Measurements from ENCODE around the gene GREB1L.
A peak's percentile ranks its signal among the peaks of the same experiment; 100 is the strongest.
"Not testable (repeated sequence)": the region's sequence is repeated elsewhere in the genome, so short reads cannot be mapped to it uniquely, and the experiment has no call there.

Gene GREB1L

DNA sequence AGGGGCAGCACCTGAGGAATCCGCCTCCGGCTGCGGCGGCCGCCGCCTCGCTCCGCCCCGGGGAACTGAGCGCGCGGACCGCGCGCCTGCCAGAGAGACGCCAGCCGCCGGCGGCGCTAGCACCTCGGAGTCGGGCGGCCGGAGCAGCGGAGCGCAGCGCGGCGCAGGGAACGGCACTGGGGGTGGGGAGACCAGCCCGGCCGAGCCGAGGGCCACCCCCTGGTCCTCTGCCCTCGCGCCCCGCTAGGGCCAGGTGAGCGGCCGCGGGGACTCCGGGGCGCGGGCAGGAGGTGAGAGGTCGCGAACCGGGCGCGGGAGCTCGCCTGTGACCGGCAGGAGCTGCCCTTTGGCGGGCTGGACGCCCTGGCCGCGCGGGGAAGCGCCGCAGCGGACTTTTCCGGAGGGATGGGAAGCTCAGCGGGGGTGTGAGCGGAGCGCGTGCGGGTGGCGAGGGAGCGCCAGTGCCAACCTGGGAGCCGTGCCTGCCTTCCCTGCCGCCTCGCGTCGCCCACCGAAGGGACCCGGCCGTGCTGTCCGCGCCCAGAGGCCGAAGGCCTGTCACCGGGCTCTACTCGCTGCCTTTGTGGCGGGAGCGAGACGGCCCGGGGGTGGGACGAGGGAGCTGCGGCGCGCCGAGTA is at the start of gene GREB1L:
Gene GREB1L, plus strand, starts transcription at position 92 of the 639 bp plus-strand sequence. CDS start 141,287 bp downstream, outside the sequence.
- DNase-seq (ENCODE audit: insufficient read length, low spot score): no peak
- no peak for FAIRE-seq

DNA sequence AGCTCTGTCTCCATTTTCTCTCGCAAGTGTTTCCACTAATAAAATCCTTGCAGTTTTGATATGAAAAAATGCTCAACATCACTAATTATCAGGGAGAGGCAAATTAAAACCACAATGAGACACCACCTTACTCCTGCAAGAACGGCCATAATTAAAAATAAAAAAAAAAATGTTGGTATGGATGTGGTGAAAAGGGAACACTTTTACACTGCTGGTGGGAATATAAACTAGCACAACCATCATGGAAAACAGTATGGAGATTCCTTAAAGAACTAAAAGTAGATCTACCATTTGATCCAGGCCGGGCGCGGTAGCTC is 49.8 kb upstream of the GREB1L start:
- DNase-seq (ENCODE audit: insufficient read length, low spot score) (no peak), FAIRE-seq (no peak)

DNA sequence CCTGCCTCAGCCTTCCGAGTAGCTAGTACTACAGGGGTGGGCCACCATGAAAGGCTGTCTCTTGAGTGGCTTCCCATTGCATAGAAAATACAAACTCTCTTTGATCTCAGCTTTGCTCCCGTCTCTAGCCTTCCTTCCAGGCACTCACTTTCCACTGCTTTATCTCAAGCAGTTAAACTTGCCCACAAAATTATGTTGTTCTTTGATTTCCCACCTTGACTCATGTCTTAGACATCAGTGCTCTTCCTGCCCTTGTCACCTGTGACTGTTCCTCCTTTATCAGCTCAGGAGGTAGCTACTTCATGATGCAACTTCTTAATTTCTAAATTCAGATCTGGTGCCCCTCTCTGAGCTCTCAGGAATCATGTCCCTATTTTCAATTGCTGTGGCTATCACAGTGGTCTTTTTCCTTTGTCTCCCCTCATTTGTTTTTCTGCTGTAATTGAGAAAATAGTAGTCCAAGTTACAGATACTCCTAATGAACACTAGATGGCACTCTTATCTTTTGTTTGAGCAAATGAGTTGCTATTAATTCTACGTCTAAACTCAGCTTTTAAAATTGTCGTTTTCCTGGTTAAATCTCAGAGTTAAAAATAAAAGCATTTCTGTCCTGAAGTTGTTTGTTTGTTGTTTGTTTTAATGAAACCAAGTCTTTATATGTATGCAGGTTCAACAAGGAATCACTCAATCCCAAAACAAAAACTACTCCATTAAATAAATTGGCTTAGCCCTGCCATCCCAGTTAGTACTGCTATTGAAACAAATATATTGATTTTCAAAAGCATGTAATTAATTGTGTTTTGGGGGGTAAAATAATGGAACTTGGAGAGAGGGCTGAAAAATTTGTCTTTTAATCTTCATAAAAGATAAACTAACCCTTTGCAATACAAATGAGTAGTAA is 46.9 kb upstream of the GREB1L start:
- DNase-seq (ENCODE audit: insufficient read length, low spot score) (no peak), FAIRE-seq (peak; percentile 67)

DNA sequence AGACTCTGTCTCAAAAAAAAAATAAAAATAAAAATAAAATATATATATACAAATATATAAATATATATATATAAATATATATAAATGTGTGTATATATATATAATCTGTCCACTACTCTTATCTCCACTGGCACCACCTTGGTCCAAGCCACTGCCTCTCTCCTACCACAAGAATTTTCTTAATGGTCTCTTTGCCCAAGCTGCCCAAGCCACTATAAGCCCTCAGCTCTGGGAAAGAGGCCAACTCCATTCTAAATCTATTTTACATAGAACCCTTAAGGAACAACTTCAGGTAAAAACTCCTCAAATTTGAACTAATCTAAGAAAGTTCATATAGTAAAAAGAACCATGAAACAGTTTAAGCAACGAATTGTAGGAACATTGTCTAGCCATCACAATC is 45.6 kb upstream of the GREB1L start:
- FAIRE-seq (no peak), DNase-seq (ENCODE audit: insufficient read length, low spot score) (no peak)

DNA sequence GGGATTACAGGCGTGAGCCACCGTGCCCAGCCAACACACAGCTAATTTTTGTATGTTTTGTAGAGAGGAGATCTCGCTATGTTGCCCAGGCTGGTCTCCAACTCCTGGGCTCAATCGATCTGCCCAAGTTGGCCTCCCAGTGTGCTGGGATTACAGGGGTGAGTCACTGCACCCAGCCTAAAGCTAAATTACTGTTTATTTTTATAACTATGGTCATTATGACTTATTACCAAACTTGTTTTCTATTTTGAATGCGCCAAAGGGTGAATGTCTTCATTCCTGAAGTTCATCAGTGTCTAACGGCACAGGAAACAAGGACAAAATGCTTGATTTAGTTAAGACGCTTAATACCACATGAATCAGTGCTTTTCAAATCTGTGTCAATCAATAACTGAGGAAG is 38.9 kb upstream of the GREB1L start:
- FAIRE-seq (no peak), DNase-seq (ENCODE audit: insufficient read length, low spot score) (no peak)

DNA sequence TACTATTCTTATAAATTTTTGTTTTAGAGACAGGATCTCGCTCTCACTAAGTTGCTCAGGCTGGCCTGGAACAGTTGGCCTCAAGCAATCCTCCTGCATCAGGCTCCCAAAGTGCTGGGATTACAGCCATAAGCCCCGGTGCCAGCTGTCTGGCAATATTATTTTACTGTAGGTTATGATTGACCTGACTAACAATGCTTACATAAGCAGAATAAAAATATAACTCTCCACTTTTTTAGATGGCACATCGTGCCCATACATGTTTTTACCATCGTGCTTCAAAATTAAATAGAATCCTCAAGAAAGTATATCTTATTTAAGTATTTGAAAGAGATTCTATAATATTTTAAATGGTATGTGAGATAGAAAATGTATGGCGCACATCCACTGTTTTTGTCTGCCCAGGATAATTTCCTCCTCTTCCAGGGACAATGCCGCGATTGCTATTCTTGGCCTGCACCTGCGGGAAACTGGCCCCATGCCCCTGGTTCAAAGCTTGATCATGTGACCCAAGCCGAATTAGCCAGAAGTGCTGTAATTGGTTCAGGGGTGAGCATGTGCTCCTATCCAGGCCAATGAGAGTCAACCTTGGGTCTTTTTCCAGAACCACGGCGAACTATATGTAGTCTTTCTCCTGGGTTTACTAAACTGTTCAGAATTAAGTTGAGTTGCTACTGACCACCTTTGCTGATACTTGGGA is 38.3 kb upstream of the GREB1L start:
- FAIRE-seq (no peak), DNase-seq (ENCODE audit: insufficient read length, low spot score) (no peak)

DNA sequence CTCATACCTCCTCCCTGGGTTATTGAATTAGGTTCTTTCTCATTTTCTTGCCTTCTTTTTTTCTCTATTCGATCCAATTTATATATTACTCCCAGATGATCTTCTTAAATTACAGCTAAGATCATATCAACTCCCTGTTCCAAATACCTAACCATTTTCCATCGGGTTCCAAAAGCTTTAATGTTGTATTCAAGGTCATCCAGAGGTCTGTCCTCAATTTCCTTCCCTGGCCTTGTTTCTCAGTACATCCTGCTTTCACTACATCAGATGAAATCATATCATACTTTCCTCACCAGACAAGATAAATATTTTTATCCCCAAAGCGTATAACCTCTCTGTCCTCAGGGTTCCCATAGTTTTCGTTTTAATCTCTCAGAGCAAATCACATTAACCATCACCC is 36.3 kb upstream of the GREB1L start:
- DNase-seq (ENCODE audit: insufficient read length, low spot score) (no peak), FAIRE-seq (no peak)

DNA sequence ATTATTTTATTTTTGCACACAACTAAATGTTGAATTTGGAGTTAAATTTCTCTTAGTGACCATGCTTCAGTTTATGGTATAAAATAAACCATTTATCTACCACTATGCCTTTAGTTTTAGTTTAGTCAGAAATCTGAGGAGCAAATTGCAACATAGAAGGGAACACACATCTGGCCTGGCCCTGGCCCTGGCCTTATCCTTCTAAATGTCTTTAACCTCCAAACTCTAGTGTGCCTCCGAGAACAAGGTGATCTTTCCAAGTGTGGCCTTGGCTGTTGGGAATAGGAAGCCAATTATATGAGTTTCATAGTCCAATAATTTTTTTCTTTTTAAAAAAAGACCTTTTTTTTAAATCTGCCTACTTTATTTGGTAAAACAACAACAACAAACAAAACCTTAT is 31.8 kb upstream of the GREB1L start:
- FAIRE-seq: no peak
- no peak for DNase-seq (ENCODE audit: insufficient read length, low spot score)

DNA sequence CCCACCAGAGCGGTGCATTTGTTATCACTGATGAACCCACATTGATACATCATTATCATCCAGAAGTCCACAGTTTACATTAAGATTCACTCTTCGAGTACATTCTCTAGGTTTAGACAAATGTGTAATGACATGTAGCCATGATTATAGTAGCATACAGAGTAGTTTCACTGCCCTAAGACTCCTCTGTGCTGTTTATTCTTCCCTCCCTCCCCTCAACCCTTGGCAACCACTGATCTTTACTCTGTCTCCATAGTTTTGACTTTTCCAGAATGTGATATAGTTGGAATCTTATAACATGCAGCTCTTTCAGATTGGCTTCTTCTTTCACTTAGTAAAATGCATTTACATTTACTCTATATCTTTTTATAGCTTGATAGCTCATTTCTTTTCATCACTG is 31.2 kb upstream of the GREB1L start:
- DNase-seq (ENCODE audit: insufficient read length, low spot score): no peak
- no peak for FAIRE-seq

DNA sequence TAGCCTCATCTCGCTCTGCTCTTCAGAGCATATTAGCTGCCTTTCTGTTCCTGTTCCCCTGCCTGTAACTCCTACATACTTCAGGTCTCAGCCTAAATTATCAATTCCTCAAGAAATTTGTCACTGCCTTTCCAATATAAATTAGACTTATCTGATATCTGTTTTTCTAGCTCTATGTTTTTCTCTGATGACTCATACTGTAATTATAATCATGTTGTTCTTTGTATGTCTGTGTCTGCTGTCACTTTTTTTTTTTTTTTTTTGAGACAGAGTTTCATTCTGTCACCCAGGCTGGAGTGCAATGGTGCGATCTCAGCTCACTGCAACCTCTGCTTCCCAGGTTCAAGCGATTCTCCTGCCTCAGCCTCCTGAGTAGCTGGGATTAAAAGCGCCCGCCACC is 27.6 kb upstream of the GREB1L start:
- not testable (repeated sequence) for FAIRE-seq; DNase-seq (ENCODE audit: insufficient read length, low spot score)

DNA sequence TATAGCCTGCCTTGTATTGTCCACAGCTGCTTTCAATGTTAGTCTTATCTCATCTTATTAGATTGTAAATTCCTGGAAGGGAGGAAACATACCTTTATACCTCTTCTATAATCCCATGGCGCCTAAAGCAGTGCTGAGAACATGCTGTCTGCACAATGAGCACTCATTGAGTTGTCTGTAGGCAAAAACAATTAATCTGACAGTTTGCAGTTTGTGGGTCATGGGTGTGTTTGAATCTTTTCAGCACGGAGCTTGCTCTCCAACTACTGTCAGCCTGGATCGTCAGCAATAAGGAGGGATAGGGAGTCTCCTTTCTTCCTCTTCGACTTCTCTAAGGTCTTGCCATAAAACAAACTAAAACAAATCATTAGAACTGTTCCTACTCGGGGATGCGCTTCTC is 26.5 kb upstream of the GREB1L start:
- FAIRE-seq (no peak), DNase-seq (ENCODE audit: insufficient read length, low spot score) (no peak)

DNA sequence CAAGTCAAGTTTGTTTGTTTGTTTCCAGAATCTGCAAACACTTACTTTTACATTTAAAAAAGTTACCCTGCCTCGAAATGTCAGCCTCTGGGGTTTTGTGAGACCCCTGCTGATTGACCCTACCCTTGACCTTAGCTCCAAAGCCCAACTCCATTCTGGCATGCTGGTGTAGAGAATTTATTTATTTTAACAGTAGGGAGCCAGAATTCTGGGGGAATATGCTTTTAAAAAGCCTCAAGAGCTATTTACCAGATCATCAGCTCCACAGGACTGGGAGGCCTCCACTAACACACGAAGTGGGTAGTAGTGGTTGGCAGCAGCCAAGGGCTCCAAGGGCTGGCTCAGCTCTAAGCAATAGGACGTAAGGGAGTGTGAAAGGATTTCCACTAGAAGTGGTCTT is 23.2 kb upstream of the GREB1L start:
- DNase-seq (ENCODE audit: insufficient read length, low spot score) (no peak), FAIRE-seq (no peak)

DNA sequence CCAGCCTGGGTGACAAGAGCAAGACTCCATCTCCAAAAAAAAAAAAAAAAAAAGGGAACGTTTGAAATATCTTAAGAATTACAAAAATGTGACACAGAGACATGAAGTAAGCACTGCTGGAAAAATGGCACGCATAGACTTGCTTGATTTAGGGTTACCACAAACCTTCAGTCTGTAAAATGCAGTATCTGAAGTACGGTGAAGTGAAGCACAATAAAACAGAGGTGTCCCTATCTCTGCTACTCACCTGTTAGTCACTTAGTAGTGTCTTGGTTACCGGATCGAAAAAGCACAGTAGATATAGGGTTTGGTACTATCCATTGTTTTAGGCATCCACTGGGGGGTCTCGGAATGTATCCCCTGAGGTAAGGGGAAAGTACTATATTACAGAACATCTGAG is 11.6 kb upstream of the GREB1L start:
- DNase-seq (ENCODE audit: insufficient read length, low spot score) (no peak), FAIRE-seq (no peak)

DNA sequence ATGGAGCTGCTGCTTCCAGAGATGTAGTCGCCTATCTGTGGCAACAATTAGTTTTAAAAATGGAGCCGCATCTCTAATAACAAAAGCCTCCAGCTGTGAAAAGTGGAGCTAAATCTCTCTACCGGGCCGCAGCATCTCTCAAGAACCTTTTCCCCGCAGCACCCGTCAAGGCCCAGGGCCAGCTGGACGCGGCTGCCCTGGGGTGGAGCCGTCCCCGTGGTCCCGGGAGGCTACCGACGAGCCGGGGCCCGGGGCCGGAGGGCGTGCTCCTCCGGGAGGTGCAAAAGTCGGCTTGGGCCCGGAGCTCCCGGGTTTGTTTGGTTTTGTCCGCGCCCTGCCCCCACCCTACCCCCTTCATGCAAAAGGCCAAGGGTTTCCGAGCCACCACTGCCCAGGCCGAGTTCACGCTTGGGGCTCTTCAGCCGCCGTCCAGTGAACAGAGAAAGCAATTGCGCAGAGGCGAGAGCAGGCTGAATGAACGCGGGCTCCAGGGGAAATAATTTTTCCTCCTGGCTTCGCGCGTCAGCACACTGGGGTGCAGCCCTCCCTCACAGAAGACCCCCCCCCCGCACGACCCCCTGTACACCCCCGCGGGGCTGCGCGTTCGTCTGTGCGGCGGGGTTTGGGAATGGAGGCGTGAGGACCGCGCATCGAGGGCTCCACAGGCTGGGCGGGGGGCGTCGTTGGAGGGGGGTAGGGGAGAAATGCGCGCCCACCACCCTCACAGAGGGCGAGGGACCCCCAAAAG is 557 bp upstream of the GREB1L start:
- DNase-seq (ENCODE audit: insufficient read length, low spot score) (no peak), FAIRE-seq (no peak)

DNA sequence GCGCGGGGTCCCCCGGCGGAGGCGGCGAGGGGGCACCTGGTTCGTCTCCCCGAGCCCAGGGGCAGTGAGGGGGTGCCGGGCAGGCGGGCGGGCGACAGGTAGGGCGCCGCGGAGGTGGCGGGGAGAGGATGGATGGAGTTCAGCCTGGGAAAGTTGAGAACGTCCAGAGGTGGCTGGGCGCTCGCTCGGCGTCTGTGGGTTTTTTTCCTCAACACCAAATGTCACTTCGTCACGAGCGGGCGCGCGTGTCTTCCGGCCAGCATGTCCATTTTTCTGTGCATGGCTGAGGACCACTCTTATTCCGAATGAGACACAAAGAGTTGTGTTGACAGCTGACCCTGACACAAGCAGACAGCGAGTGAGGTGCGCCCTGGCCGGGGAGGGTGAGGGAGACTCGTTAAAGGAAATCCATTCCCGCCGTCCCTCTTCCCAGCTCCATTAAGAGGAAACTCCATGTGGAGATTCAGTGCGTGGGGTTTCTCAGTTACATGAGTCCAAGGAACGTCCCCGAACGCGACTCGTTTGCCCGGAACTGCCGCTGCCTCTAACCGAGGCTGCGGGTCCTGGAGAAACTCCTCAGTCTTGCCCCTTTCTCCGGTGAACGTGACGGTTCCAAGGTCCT is 859 bp downstream of the GREB1L start:
- FAIRE-seq (no peak), DNase-seq (ENCODE audit: insufficient read length, low spot score) (no peak)

DNA sequence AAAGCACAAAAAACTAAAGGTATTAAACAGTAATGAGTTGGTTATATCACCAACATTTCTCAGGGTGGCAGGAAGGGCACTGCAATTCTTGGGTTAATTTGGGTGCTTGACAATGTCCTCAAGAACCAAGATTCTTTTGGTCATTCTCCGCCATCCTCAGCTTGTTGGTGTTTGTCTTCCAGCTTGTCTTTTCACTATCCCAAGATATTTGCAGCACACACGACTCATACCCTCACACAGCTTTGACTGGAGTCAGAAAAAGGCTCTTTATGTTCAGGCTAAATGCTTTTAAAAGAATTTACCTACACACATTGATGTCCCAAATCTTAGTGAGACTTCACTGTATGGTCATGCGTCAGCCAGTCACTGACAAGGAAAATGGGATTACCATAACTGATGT is 12.5 kb downstream of the GREB1L start:
- FAIRE-seq (no peak), DNase-seq (ENCODE audit: insufficient read length, low spot score) (no peak)

DNA sequence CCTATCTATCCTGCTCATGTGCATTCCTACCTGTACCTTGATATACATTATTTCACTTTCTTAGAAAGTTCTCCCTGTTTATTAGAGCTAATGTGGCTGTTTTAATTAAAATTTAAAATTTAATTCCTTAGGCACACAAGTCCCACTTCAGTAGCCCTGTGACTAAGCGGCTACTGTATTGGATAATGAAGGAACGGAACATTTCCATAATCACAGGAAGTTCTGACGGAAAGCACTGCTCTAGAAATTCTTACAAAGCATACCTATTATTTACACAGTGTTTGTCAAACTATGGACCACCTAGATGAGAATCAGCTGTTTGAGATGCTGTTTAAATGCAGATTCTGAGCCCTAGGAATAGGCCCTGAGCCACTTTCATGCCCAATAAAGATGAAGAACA is 13.2 kb downstream of the GREB1L start:
- no peak for FAIRE-seq
- no peak for DNase-seq (ENCODE audit: insufficient read length, low spot score)

DNA sequence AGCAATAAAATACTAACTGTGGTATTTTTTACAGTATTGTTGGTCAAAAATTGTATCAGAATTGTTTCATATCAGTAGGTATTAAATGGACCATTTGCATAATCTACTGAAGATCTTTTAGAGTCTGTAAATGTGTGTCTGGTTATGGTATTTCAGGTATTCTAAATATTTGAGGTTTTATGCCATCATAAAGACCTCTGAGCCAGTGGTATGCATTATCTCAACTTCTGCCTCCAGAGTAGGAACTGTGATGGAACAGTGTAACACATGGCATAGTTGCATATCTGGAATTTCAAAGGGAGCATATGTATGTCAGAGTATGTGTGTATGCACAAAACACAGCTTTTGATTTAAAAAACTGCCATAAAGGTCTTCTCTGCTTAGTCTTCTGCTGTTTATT is 15.4 kb downstream of the GREB1L start:
- no peak for DNase-seq (ENCODE audit: insufficient read length, low spot score)
- no peak for FAIRE-seq

DNA sequence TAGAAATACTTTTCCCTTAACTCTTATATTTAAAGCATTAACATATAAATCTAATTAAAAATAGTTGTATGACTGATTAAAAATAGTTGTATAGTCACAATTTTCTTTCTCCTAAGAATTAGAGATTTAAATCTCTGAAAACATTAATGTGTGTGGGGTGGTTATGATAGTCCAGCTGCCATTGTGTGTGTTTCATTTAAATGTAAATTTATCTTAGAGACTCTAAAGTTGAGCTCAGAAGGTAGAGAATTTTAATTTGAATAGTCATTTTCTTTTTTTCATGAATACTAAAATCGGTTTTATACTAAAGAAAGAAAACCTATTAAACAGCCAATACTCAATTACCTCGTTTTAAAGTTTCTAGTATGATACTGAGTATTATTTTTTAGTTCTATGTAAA is 18.6 kb downstream of the GREB1L start:
- FAIRE-seq (no peak), DNase-seq (ENCODE audit: insufficient read length, low spot score) (no peak)

DNA sequence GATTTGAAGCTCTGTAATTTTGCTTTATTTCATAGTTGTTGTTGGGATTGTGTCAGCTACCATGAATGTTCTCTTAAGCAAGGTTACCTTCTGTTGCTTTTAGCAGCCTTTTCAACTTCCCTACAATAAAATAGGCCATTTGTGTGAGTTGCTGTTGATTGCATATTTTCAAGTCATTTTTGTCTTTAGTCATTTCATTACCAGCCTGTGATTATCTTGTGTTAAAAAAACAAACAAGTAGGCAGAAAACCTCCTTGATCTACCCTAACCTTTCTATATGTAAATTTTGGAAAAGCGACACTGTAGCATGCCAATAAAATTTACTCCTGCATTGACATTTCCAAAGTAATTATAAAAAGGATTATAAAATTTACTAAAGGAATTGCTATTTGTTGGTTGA is 19.3 kb downstream of the GREB1L start:
- no peak for DNase-seq (ENCODE audit: insufficient read length, low spot score)
- FAIRE-seq: no peak

DNA sequence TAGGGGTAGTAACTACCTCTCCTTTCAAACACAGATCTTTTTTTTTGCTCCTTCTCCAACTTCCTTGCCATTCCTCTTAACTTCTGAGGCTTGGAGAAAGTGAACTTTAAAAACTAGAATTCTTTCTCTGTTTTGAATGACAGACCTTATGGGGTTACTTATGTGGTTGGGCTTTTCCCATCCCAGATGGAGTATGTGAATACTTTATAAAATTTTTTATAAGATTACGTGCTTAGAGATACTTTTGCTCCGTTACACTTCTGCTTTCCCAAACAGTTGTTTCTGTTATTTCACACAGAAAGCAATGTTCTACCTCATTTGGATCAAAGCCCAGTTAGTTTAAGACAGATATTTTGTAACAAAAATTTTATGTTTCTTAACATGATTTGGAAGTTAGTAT is 20.2 kb downstream of the GREB1L start:
- FAIRE-seq: no peak
- no peak for DNase-seq (ENCODE audit: insufficient read length, low spot score)
